AG04449 (cell line): ENCODE measurements around the gene NTRK3.

Source experiments
- CTCF ChIA-PET: fragments of 350-600 bp; formaldehyde crosslinking; extraction: SDS; loops from one replicate; lab custom pipeline; 2021; ENCODE audit warnings: antibody characterized with exemption; lab: Yijun Ruan, JAX
- POLR2A ChIA-PET: fragments of 400-600, 350-600 bp; formaldehyde crosslinking; extraction: SDS; loops from one replicate; lab custom pipeline; 2020; ENCODE audit warnings: antibody characterized with exemption, inconsistent platforms; lab: Yijun Ruan, JAX
- DNase-seq: peaks from one replicate; pipeline ENCODE4 v3.0.0-alpha.2; 2010; ENCODE audit warnings: low read depth, low spot score
- H3K4me3 ChIP-seq: 2 replicates; pipeline ENCODE4 v1.5.1; 2011; ENCODE audit warnings: low read depth, mild to moderate bottlenecking, control low read depth, low read length
- TF ChIP-seq, protein P1 (sequence below): IDR thresholded peaks from one replicate; pipeline ENCODE4 v1.5.1; 2011; ENCODE audit warnings: mild to moderate bottlenecking, moderate library complexity, low read length, control low read depth, inconsistent platforms; ENCODE audit not compliant: insufficient read depth; ENCODE audit errors: missing control alignments

The NTRK3 gene

DNA sequence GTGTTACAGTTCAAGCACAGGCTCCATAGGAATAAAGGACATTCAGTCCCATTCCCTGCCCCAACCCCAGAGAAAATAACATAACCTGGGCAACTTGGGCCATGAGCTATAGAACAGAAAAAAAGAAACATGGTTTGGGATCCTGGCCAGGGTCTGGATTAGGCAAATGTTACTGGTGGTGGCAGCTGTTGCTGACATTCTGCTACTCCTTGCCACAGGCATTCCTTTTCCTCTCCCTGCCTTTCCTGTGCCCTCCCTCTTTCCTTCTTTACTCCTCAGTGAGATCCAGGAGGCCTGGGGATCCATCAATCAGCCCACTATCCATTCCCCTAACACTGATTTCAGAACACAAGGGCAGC is 129.1 kb downstream of the NTRK3 start:
- ChIA-PET CTCF (interaction anchor here (1.5 kb wide), 1 partner anchor 13 kb away, joined by 3 read pairs; no protein-coding TSS in a partner anchor), POLR2A (interaction anchor here (1.2 kb wide), 1 partner anchor 33 kb away, joined by 3 read pairs; no protein-coding TSS in a partner anchor)
- TF ChIP-seq, protein P1, sequence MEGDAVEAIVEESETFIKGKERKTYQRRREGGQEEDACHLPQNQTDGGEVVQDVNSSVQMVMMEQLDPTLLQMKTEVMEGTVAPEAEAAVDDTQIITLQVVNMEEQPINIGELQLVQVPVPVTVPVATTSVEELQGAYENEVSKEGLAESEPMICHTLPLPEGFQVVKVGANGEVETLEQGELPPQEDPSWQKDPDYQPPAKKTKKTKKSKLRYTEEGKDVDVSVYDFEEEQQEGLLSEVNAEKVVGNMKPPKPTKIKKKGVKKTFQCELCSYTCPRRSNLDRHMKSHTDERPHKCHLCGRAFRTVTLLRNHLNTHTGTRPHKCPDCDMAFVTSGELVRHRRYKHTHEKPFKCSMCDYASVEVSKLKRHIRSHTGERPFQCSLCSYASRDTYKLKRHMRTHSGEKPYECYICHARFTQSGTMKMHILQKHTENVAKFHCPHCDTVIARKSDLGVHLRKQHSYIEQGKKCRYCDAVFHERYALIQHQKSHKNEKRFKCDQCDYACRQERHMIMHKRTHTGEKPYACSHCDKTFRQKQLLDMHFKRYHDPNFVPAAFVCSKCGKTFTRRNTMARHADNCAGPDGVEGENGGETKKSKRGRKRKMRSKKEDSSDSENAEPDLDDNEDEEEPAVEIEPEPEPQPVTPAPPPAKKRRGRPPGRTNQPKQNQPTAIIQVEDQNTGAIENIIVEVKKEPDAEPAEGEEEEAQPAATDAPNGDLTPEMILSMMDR = no peak
- H3K4me3 ChIP-seq = no peak overlapping the region
- no peak for DNase-seq

DNA sequence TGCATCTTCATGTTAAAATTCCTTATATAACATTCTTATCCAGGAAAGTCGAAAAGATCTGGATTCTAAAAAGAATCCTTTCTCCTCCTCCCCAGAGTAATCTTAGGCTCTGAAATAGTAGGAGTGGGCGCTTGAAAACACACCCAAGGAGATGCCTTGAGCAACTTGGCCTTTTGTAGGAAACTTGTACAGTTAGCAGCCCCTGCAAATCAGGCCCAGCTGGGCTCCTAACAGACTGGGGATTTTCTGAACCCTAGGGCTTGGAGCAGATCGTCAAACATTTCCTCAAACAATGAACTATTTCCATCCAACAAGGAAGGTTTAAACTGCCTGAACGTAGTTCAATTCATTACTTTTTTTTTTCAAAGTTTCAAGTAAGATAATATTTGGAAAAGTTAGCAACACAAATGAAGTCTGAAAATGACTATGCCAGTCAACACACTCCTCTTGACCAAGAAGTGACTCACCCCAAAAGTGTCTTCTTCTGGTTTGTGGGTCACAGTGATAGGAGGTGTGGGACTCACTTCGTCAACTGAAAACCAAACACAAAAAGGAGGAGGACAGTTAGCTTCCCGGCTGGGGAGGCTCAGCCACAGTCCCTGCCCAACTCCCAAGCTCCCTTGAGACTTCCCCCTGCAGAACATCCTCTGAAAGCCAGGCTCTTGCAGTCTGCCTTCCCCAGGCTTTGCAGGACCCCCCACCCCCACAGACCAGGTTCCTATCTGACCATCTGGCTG is 129.7 kb downstream of the NTRK3 start:
- DNase-seq = no peak
- H3K4me3 ChIP-seq = no peak overlapping the region
- ChIA-PET CTCF (interaction anchor here (1.5 kb wide), 1 partner anchor 13 kb away, joined by 3 read pairs; no protein-coding TSS in a partner anchor), POLR2A (interaction anchor here (1.2 kb wide), 1 partner anchor 33 kb away, joined by 3 read pairs; no protein-coding TSS in a partner anchor)
- TF ChIP-seq, protein P1 = no peak

- TF ChIP-seq, protein P1 = no peak
- POLR2A ChIA-PET = no interaction called here
Observed at GRCh38 chr15:88125576-88125975, 131.0 kb downstream of the NTRK3 start.

DNA sequence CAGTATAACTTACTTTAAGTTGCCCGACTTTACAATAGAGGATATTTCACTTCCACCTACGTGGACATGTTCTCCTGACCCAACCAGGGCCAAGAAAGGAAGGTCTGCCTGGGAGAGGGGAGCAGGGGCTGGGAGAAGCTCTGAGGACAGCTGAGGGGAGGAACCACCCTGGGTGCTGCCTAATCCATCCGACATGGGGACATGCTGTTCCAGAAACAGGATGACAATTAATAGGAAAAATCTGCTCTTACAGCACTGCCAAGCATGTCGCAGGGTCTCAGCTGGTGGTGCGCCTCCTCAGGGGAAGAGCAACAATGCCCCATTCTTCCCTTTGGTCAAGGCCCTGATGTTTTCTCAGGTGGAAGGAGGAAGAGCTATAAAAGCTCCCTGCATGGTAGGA is 132.3 kb downstream of the NTRK3 start:
- no peak for DNase-seq
- no peak overlapping the region for H3K4me3 ChIP-seq
- TF ChIP-seq, protein P1 = no peak
- POLR2A ChIA-PET = no interaction called here
- CTCF ChIA-PET = no interaction called here

More at GRCh38 chr15:88125576-88125975, 131.0 kb downstream of the NTRK3 start:
- H3K4me3 ChIP-seq = no peak overlapping the region
- CTCF ChIA-PET = no interaction called here
- DNase-seq = no peak

GRCh38 chr15:88121968-88122530 is 134.5 kb downstream of the NTRK3 start:
- ChIA-PET POLR2A (no interaction called here), CTCF (no interaction called here)
- no peak overlapping the region for H3K4me3 ChIP-seq
- DNase-seq = no peak
- TF ChIP-seq, protein P1 = no peak

- ChIA-PET POLR2A (no interaction called here), CTCF (no interaction called here)
- DNase-seq = no peak
- H3K4me3 ChIP-seq = no peak overlapping the region
- TF ChIP-seq, protein P1 = no peak
Observed at GRCh38 chr15:88120026-88120425, 136.5 kb downstream of the NTRK3 start.
